ENCODE measurements around the gene COG1. TPM values are rescaled to one million over a fixed set of nuclear protein-coding genes. Genes with fewer than 3 reads are reported as not detected.
"Not testable (repeated sequence)": the region's sequence is repeated elsewhere in the genome, so short reads cannot be mapped to it uniquely, and the experiment has no call there.

The COG1 gene
- total and polyA plus RNA-seq, 9 of the 15 experiments (the other 6 are each of a cell fraction or from before 2014, with no cell fraction given): 9.5 to 26.8 (median 12.9) TPM

- Histone ChIP-seq H3K27me3 (ENCODE audit: control insufficient read depth in 2 of 2, insufficient read depth in 2 of 2, low read length in 2 of 2) (peaks cover 3 to 24% of the 10 kb centered on the region in 2 experiments; a peak in 4 of 5 replicates), H4K20me1 (replicated peaks; ENCODE audit: control insufficient read depth, insufficient read depth, low read length) (no peaks in the 10 kb centered on the region)
- POLR2A ChIA-PET: no interaction called here
These were observed 44.1 kb upstream of the COG1 start for GRCh38 chr17:73148540-73149334.

GRCh38 chr17:73150622-73151300, 42.1 kb upstream of the COG1 start:
- H3K27ac ChIP-seq (ENCODE audit: extremely low read depth, low read depth, low read length); CTCF ChIA-PET (ENCODE audit: low intra/inter-chr PET ratio); H3K4me1 ChIP-seq (replicated peaks in 1 of 2; ENCODE audit: control insufficient read depth in 2 of 2, insufficient read depth in 2 of 2, low read length in 2 of 2); H3K79me2 ChIP-seq (ENCODE audit: control insufficient read depth, insufficient read depth, low read length); DNase-seq (ENCODE audit: extremely low read depth in 1 of 4, low spot score in 3 of 4); H3K9ac ChIP-seq (ENCODE audit: insufficient read depth in 1 of 2, low read depth in 2 of 2, low read length in 2 of 2); H3K9me3 ChIP-seq (replicated peaks; ENCODE audit: control insufficient read depth, insufficient read depth, low read depth, low read length); FAIRE-seq; H4K20me1 ChIP-seq (replicated peaks; ENCODE audit: control insufficient read depth, insufficient read depth, low read length); BruUV-seq (replicated peaks); ATAC-seq; H3K9me1 ChIP-seq (ENCODE audit: control insufficient read depth, insufficient read depth, low read length); H2AFZ ChIP-seq (ENCODE audit: low read depth, low read length); intact Hi-C loops (cut with micrococcal nuclease); H3K36me3 ChIP-seq (ENCODE audit: control insufficient read depth, insufficient read depth, low read length); H3K4me2 ChIP-seq (ENCODE audit: insufficient read depth, low read length); H3K4me3 ChIP-seq: not testable (repeated sequence)
- POLR2A ChIA-PET: interaction anchor here (0.7 kb wide), 1 partner anchor 18 kb away, joined by 3 read pairs; no protein-coding TSS in a partner anchor
- H3K27me3 ChIP-seq (ENCODE audit: control insufficient read depth in 2 of 2, insufficient read depth in 2 of 2, low read length in 2 of 2): peaks cover 3 to 24% of the 10 kb centered on the region in 2 experiments; a peak in 4 of 5 replicates
- 3% methylated on average over 13 of the region's 14 CpGs for WGBS (ENCODE audit: insufficient coverage, low coverage, missing lambda C conversion rate)
- in situ Hi-C loops (cut with MboI): loop anchor here (10.0 kb wide), 2 partner anchors 156 to 426 kb away; no protein-coding TSS in a partner anchor

More at GRCh38 chr17:73148540-73149334, 44.1 kb upstream of the COG1 start:
- Histone ChIP-seq H3K9me3 (replicated peaks; ENCODE audit: control insufficient read depth, insufficient read depth, low read depth, low read length) (peaks cover 2% of the 10 kb centered on the region; the same call in 1 of the 2 replicates), H3K4me2 (ENCODE audit: insufficient read depth, low read length) (no peak overlapping the region), H3K36me3 (ENCODE audit: control insufficient read depth, insufficient read depth, low read length) (no peaks in the 10 kb centered on the region), H3K4me1 (replicated peaks in 1 of 2; ENCODE audit: control insufficient read depth in 2 of 2, insufficient read depth in 2 of 2, low read length in 2 of 2) (no peaks in the 10 kb centered on the region; a peak in 1 of 5 replicates), H3K4me3 (no peak overlapping the region), H2AFZ (ENCODE audit: low read depth, low read length) (no peak overlapping the region), H3K27ac (ENCODE audit: extremely low read depth, low read depth, low read length) (no peak overlapping the region), H3K79me2 (ENCODE audit: control insufficient read depth, insufficient read depth, low read length) (no peaks in the 10 kb centered on the region), H3K9me1 (ENCODE audit: control insufficient read depth, insufficient read depth, low read length) (no peaks in the 10 kb centered on the region), H3K9ac (ENCODE audit: insufficient read depth in 1 of 2, low read depth in 2 of 2, low read length in 2 of 2) (no peak overlapping the region)
- FAIRE-seq (no peak), ATAC-seq (no peak), DNase-seq (ENCODE audit: extremely low read depth in 1 of 4, low spot score in 3 of 4) (no peak)
- intact Hi-C loops (cut with micrococcal nuclease) (no loop called here), in situ Hi-C loops (cut with MboI) (no loop called here)
- BruUV-seq (replicated peaks): no TSS peak
- 3% methylated on average over 6 of the region's 6 CpGs for WGBS (ENCODE audit: insufficient coverage, low coverage, missing lambda C conversion rate)
- CTCF ChIA-PET (ENCODE audit: low intra/inter-chr PET ratio): no interaction called here
- TF ChIP-seq ZNF146 (CRISPR knock-in tag; IDR thresholded peaks at IDR 0.05; ENCODE audit: unreplicated experiment) (no peak), C11orf30 (IDR thresholded peaks at IDR 0.05; ENCODE audit: low read depth) (peak; percentile 14; the same call in 1 of the 2 replicates), ZNF316 (IDR thresholded peaks at IDR 0.05) (peak; percentile 74)

Measured in K562 (cell line).